ENCODE measurements around the gene PPP2R5D.

PPP2R5D gene

GRCh38 chr6:42963855-42964605 lies 20.3 kb upstream of the PPP2R5D start:
- DNase-seq, result peak; percentile 88

GRCh38 chr6:42966571-42966970 lies 17.8 kb upstream of the PPP2R5D start:
- no peak for DNase-seq

- DNase-seq, result no peak
Measured at GRCh38 chr6:42967228-42967627, 17.1 kb upstream of the PPP2R5D start.

- no peak for DNase-seq
Measured at GRCh38 chr6:42968126-42968701, 16.2 kb upstream of the PPP2R5D start.

GRCh38 chr6:42968783-42969182 lies 15.6 kb upstream of the PPP2R5D start:
- DNase-seq, result no peak

GRCh38 chr6:42969431-42969830 lies 14.9 kb upstream of the PPP2R5D start:
- no peak for DNase-seq

GRCh38 chr6:42969934-42970333 lies 14.4 kb upstream of the PPP2R5D start:
- DNase-seq, result peak; percentile 18

- no peak for DNase-seq
Measured at GRCh38 chr6:42970871-42971612, 13.3 kb upstream of the PPP2R5D start.

GRCh38 chr6:42971746-42972327 lies 12.5 kb upstream of the PPP2R5D start:
- no peak for DNase-seq

GRCh38 chr6:42973926-42974325 lies 10.4 kb upstream of the PPP2R5D start:
- DNase-seq, result no peak

GRCh38 chr6:42974919-42975505 lies 9.4 kb upstream of the PPP2R5D start:
- peak; percentile 26 for DNase-seq

GRCh38 chr6:42978487-42978838 lies 5.9 kb upstream of the PPP2R5D start:
- DNase-seq, result peak; percentile 44

- DNase-seq, result peak; percentile 99
Measured at GRCh38 chr6:42978839-42979522, 5.4 kb upstream of the PPP2R5D start, which contains the start of gene PEX6. Gene PEX6 (minus strand): TSS chr6:42979181. CDS start chr6:42979150, 31 bp downstream.

GRCh38 chr6:42979523-42980177 lies 4.7 kb upstream of the PPP2R5D start:
- DNase-seq, result no peak

GRCh38 chr6:42981836-42982235 lies 2.5 kb upstream of the PPP2R5D start:
- DNase-seq, result no peak

GRCh38 chr6:42984924-42985475 lies 630 bp downstream of the PPP2R5D start:
- DNase-seq, result peak; percentile 41

GRCh38 chr6:42987533-42988451 lies 3.4 kb downstream of the PPP2R5D start:
- DNase-seq, result no peak

- DNase-seq, result peak; percentile 20
Measured at GRCh38 chr6:42988486-42989020, 4.2 kb downstream of the PPP2R5D start.

GRCh38 chr6:42989923-42990322 lies 5.6 kb downstream of the PPP2R5D start:
- DNase-seq, result no peak

GRCh38 chr6:42993445-42993844 lies 9.1 kb downstream of the PPP2R5D start:
- DNase-seq, result no peak
